ENCODE data around the gene STX12.
"Not testable (repeated sequence)": the region's sequence is repeated elsewhere in the genome, so short reads cannot be mapped to it uniquely, and the experiment has no call there.

The STX12 gene

GRCh38 chr1:27772932-27773825, at the start of gene STX12:
TSS of gene STX12 (plus strand) at chr1:27773219. CDS start at chr1:27773308, 89 bp downstream.
- DNase-seq: peak; percentile 92

- DNase-seq: no peak
Observed at GRCh38 chr1:27724961-27725373, 48.1 kb upstream of the STX12 start.

- peak; percentile 99 for DNase-seq
Observed at GRCh38 chr1:27725374-27726172, 47.4 kb upstream of the STX12 start, which contains the start of gene FAM76A. TSS of gene FAM76A (plus strand) at chr1:27725961. CDS start at chr1:27726081, 120 bp downstream.

GRCh38 chr1:27726173-27727044, 46.6 kb upstream of the STX12 start:
- no peak for DNase-seq

GRCh38 chr1:27727126-27727525, 45.9 kb upstream of the STX12 start:
- DNase-seq: no peak

GRCh38 chr1:27736252-27736651, 36.8 kb upstream of the STX12 start:
- DNase-seq: no peak

- DNase-seq: no peak
Observed at GRCh38 chr1:27741121-27741520, 31.9 kb upstream of the STX12 start.

GRCh38 chr1:27744556-27744955, 28.5 kb upstream of the STX12 start:
- no peak for DNase-seq

GRCh38 chr1:27745466-27745865, 27.6 kb upstream of the STX12 start:
- DNase-seq: no peak

- DNase-seq: no peak
Observed at GRCh38 chr1:27752360-27752759, 20.7 kb upstream of the STX12 start.

GRCh38 chr1:27755286-27755685, 17.7 kb upstream of the STX12 start:
- DNase-seq: no peak

GRCh38 chr1:27755865-27756264, 17.2 kb upstream of the STX12 start:
- DNase-seq: no peak

GRCh38 chr1:27759236-27759635, 13.8 kb upstream of the STX12 start:
- DNase-seq: no peak

- no peak for DNase-seq
Observed at GRCh38 chr1:27760426-27760825, 12.6 kb upstream of the STX12 start.

GRCh38 chr1:27762033-27762432, 11.0 kb upstream of the STX12 start:
- DNase-seq: no peak

GRCh38 chr1:27763358-27763757, 9.7 kb upstream of the STX12 start:
- no peak for DNase-seq

GRCh38 chr1:27770293-27770830, 2.7 kb upstream of the STX12 start:
- DNase-seq: no peak

- DNase-seq: no peak
Observed at GRCh38 chr1:27772036-27772931, 735 bp upstream of the STX12 start.

GRCh38 chr1:27773826-27774445, 917 bp downstream of the STX12 start:
- no peak for DNase-seq

- DNase-seq: no peak
Observed at GRCh38 chr1:27774654-27775053, 1.6 kb downstream of the STX12 start.

GRCh38 chr1:27775336-27775735, 2.3 kb downstream of the STX12 start:
- not testable (repeated sequence) for DNase-seq
